Measurements from ENCODE around the gene TEX44.

Gene TEX44

DNA sequence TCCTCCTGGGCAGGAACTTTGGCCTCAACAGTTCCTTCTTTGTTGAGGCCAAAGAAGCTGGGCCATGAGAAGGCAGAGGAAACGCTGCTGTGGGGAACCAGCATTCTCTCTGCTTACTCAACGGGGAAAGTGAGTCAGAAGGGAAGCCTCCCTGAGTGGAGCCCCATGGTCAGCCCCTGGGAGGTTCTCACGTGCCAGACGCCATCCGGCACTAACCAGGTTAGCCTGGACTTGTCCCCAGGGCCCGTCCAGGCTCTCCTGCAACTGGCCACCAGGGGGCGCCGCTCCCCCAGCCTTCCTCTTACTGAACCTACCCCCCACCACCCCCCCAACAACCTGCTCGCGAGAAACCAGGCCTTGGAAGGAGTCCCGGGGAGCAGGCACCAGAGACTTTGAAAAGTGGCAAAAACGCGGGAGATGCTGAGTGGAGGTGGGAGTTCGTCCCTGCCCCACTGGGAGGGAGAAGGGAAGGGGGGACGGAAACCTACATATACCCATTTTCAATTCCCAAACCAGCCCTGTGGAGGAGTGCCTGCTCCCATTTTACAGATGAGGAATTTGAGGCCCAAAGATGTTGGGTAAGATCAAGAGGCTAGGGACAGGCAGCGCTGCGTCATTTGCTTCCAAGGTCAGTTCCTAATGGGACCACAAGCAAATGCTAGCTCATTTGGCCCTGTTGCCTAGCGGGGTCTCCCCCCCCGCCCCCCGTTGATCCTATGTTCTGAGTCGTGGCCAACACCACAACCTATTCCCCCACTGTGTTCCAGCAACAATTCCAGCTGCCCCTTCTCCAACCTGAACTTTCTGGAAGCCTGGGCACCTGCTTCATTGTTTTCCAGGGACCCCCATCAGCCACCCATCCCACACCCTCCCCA, 20.0 kb downstream of the TEX44 start:
- peak; percentile 92 for DNase-seq (ENCODE audit: insufficient read length)
- TF ChIP-seq TAF1 (IDR thresholded peaks at IDR 0.05; ENCODE audit: borderline replicate concordance, low read depth, low read length) (peak; percentile 25; the same call in 1 of the 2 replicates), POLR2A (IDR thresholded peaks at IDR 0.05; ENCODE audit: low read depth, low read length) (peak; percentile 21; the same call in 1 of the 2 replicates), POLR2AphosphoS5 (IDR thresholded peaks at IDR 0.05; ENCODE audit: low read depth, low read length) (peak; percentile 37)
- FAIRE-seq, result peak; percentile 94

DNA sequence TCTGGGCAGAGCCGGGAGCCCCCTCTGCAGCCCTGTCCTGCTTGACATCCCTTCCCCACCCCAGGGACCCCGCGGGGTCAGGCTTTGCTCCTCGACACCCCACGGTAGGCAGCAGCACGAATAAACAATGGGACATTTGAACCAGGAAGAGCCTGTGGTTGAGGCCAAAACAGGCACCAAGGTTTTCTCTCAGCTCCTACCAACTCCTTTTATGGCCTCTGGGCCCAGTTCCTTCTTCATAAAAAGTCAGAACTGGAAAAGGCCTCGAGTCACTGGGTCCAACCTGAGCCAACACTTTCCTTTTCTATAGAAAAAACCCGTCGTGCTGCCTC, 20.6 kb downstream of the TEX44 start:
- no peak for DNase-seq (ENCODE audit: insufficient read length)

DNA sequence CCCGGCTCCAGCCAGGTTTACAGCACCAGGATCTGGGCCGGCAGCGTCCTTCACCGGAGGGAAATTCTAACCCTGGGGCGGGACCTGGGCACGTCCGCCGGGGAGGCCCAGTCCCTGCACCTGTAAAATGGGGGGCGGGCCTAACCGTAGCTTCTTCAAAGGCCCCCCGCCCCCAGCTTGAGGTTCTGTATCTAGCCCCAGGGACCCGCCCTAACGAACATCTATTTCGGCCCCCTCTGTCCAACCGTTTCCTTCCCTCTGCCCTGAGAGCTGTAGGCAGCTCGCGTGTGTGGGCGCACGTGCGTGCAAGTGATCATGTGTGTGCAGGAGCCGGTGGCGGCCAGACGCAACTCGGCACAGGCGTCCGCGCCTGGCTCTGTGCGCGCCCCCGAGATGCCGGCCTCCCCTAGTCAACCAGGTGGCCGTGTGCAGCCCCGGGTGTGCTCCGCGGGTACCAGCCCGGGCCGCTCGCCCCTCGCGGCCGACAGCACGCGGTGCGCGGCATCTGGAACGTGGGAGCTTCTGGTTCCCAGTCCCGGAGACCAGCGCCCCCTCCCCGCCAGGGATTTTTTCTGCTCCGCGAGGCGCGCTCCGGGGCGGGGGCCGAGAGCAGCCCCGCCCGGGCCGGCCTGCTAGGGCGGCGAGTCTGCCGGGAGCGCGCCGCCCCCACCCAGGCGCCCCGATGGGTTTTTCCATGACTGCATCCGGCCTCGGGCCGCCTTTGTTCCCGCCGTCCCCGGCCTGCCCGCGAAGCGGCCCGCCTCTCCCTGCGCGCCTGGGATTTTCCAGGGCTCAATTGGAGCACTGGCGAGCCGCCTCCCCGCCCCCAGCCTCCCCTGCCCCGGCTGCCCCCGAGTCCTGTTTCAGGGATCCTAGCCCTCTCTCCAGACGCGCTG, 21.2 kb downstream of the TEX44 start:
- FAIRE-seq (peak; percentile 97), DNase-seq (ENCODE audit: insufficient read length) (peak; percentile 92)
- TF ChIP-seq TAF1 (IDR thresholded peaks at IDR 0.05; ENCODE audit: borderline replicate concordance, low read depth, low read length) (peak; percentile 65), POLR2AphosphoS5 (IDR thresholded peaks at IDR 0.05; ENCODE audit: low read depth, low read length) (peak; percentile 90), POLR2A (IDR thresholded peaks at IDR 0.05; ENCODE audit: low read depth, low read length) (peak; percentile 81; the same call in 1 of the 2 replicates)

More for the DNA sequence above, 20.6 kb downstream of the TEX44 start:
- no peak for TF ChIP-seq POLR2AphosphoS5 (IDR thresholded peaks at IDR 0.05; ENCODE audit: low read depth, low read length)
- no peak for TF ChIP-seq POLR2A (IDR thresholded peaks at IDR 0.05; ENCODE audit: low read depth, low read length)
- no peak for TF ChIP-seq TAF1 (IDR thresholded peaks at IDR 0.05; ENCODE audit: borderline replicate concordance, low read depth, low read length)
- peak; percentile 65 for FAIRE-seq

GRCh38 chr2:231614559-231615057, 21.9 kb downstream of the TEX44 start:
- DNase-seq (ENCODE audit: insufficient read length), result peak; percentile 43
- TF ChIP-seq POLR2AphosphoS5 (IDR thresholded peaks at IDR 0.05; ENCODE audit: low read depth, low read length) (no peak; the same call in 1 of the 2 replicates), TAF1 (IDR thresholded peaks at IDR 0.05; ENCODE audit: borderline replicate concordance, low read depth, low read length) (peak; percentile 18; the same call in 1 of the 2 replicates)
- FAIRE-seq, result peak; percentile 78

DNA sequence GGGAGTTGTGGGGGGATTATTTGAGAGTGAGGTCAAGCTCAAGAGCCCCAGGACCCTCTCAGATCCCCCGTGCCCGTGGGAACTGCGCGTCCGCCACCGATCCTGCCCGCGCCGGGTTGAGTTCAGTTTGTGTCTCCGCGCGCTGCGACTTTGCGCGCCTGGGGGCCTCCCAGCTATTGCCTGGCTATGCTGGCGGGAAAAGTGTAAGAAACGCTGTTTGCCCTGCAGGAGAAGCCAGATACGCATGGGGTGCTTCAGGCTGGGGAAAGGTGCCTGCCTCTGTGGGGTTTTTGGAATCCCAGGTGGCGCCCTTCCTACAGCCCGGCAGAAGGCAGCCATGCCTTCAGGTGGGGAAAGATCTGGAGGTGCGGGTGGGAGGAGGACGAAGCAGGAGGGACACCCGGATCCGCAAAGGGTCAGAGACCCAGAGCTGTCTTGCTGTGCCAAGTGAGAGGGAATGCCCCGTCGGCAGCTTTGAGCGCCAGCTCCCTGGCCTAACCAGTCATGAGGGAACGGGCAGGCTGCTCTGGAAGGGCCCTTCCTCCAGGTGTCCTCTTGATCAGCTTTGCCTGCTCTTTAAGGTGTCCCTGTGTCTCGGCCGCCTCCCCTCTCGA, 22.5 kb downstream of the TEX44 start:
- TF ChIP-seq POLR2A (IDR thresholded peaks at IDR 0.05; ENCODE audit: low read depth, low read length), result no peak; the same call in 1 of the 2 replicates
- TF ChIP-seq TAF1 (IDR thresholded peaks at IDR 0.05; ENCODE audit: borderline replicate concordance, low read depth, low read length), result no peak
- no peak; the same call in 1 of the 2 replicates for TF ChIP-seq POLR2AphosphoS5 (IDR thresholded peaks at IDR 0.05; ENCODE audit: low read depth, low read length)
- FAIRE-seq (peak; percentile 81), DNase-seq (ENCODE audit: insufficient read length) (no peak)

GRCh38 chr2:231616296-231616695, 23.6 kb downstream of the TEX44 start:
- no peak for TF ChIP-seq POLR2AphosphoS5 (IDR thresholded peaks at IDR 0.05; ENCODE audit: low read depth, low read length)
- TF ChIP-seq POLR2A (IDR thresholded peaks at IDR 0.05; ENCODE audit: low read depth, low read length), result no peak
- TF ChIP-seq TAF1 (IDR thresholded peaks at IDR 0.05; ENCODE audit: borderline replicate concordance, low read depth, low read length), result no peak
- FAIRE-seq (no peak), DNase-seq (ENCODE audit: insufficient read length) (no peak)

DNA sequence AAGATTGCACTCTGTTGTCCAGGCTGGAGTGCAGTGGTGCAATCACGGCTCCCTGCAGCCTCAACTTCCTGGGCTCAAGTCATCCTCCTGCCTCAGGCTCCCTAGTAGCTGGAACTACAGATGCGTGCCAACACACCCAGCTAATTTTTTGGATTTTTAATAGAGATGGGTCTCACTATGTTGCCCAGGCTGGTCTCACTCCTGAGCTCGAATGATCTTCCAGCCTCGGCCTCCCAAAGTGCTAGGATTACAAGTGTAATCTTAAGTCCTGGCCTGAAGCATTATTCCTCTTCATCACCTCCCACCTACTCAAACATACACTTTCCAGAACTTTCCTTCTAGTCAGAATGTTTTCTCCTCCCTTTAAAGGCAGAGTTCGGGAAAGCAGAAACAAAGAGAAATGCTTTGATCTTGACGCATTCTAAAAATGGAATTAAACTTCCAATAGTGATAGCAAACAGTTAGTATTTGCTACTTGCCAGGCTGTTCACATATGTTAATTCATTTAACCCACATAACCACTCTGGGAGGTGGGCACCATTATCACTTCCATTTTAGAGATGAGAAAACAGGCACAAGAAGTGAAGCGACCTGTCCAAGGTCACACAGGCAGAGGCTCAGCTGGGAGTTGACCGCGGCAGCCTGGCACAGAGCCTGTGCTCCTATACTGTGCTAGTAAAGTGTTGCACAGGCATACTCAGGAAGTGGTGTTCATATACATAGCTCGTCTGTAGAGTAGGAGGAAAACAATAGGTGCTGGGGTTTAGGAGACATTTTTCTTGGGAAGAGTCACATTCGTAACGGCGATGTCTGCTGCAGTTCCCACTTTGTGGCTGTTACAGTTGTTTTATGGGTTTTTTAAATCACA, 24.6 kb downstream of the TEX44 start:
- FAIRE-seq (peak; percentile 5), DNase-seq (ENCODE audit: insufficient read length) (no peak)

DNA sequence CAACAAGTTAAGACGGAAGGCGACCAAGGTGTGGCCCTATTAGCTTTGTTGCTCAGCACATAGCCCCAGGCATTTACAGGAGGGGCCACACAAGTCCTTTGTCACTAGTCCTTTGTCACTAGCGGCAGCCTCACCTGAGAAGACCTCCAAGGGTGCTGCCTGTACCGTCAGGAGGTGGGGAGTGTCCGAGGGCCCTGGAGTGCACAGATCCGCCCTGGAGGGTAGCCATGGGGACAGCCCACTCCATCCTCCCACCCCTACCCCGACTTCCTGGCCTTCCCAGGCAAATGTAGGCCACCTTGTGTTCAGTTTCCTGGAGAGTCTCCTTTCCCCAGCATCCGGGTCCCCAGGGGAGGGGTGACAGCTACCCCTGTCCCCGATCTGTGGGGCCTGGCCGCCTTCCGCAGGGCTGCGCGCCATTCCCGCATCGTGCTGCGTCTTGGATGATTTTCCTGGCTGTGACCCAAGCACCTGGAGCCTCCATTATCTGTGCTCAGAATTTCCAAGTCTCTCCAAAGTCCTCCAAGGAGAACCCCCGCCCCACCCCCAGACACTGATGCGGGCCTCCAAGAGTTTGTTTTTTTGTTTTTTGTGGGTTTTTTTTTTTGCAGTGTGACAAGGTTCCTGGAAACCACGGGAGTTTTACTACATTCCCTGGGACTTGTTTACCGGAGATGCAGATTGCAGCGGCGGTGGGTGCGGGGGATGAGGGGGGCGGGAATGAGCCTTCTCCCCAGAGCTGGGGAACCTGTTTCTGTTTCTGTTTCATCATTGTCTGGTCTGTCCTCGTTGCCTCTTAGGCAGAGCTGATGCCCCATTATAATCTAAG, 28.6 kb downstream of the TEX44 start:
- no peak for TF ChIP-seq POLR2A (IDR thresholded peaks at IDR 0.05; ENCODE audit: low read depth, low read length)
- TF ChIP-seq POLR2AphosphoS5 (IDR thresholded peaks at IDR 0.05; ENCODE audit: low read depth, low read length), result no peak
- no peak for TF ChIP-seq TAF1 (IDR thresholded peaks at IDR 0.05; ENCODE audit: borderline replicate concordance, low read depth, low read length)
- no peak for FAIRE-seq
- DNase-seq (ENCODE audit: insufficient read length), result no peak

More for the DNA sequence above, 24.6 kb downstream of the TEX44 start:
- TF ChIP-seq TAF1 (IDR thresholded peaks at IDR 0.05; ENCODE audit: borderline replicate concordance, low read depth, low read length), result no peak

- TF ChIP-seq POLR2A (IDR thresholded peaks at IDR 0.05; ENCODE audit: low read depth, low read length) (no peak), TAF1 (IDR thresholded peaks at IDR 0.05; ENCODE audit: borderline replicate concordance, low read depth, low read length) (no peak)
- no peak for FAIRE-seq
- no peak for DNase-seq (ENCODE audit: insufficient read length)
These were observed 30.3 kb downstream of the TEX44 start for GRCh38 chr2:231622963-231623362.

DNA sequence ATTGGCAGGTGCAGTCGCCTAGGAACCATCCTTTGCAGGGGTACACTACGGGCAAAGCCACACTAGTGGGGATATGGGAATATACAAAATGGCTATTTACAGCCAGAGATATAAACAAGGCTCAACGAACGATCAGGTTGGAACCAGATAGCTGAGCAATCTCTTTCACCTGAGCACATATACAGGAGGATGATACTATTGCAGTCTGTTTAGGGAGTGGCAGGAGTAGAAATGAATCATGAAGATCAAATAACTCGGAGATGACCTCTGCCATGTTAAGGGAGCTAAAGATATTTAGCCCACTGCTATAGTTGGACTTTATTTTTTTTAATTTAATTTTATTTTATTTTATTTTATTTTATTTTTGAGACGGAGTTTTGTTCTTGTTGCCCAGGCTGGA, 33.8 kb downstream of the TEX44 start:
- no peak for TF ChIP-seq POLR2AphosphoS5 (IDR thresholded peaks at IDR 0.05; ENCODE audit: low read depth, low read length)
- TF ChIP-seq POLR2A (IDR thresholded peaks at IDR 0.05; ENCODE audit: low read depth, low read length), result no peak
- TF ChIP-seq TAF1 (IDR thresholded peaks at IDR 0.05; ENCODE audit: borderline replicate concordance, low read depth, low read length), result no peak
- FAIRE-seq (no peak), DNase-seq (ENCODE audit: insufficient read length) (no peak)

All from GM12892 (cell line).